GM12878 (cell line): ENCODE results near the gene NRG3. TPM values are rescaled to one million over a fixed set of nuclear protein-coding genes. Genes with fewer than 3 reads are reported as not detected.
"Not testable (repeated sequence)": the region's sequence is repeated elsewhere in the genome, so short reads cannot be mapped to it uniquely, and the experiment has no call there.

Experiments used
- ATAC-seq: fragments of 200-7000 bp; cut with Tn5 transposase; 3 replicates; pipeline ENCODE4 v1.9.1; 2020; ENCODE audit warnings: mild to moderate bottlenecking, moderate library complexity
- BruUV-seq: library from RNA; stranded (reverse); fragments of 400-500 nt; replicated peaks from 2 replicates; lab custom pipeline; 2021; lab: Mats Ljungman, UMichigan
- CTCF ChIA-PET: fragments of 300-600 bp; sonication (Branson Sonifier 250); formaldehyde crosslinking; extraction: SDS; loops from one replicate; lab custom pipeline; 2021; ENCODE audit warnings: inconsistent platforms; lab: Yijun Ruan, JAX
- POLR2A ChIA-PET: fragments of 350-600 bp; formaldehyde crosslinking; extraction: SDS; loops from one replicate; lab custom pipeline; 2021; ENCODE audit warnings: inconsistent platforms; lab: Charles Lee
- RAD21 ChIA-PET: fragments of 300-600 bp; sonication (Branson Sonifier 250); formaldehyde crosslinking; loops from one replicate; lab custom pipeline; 2023; ENCODE audit warnings: antibody characterized with exemption; ENCODE audit not compliant: unreplicated experiment; lab: Charles Lee
- SMC1A ChIA-PET: fragments of 300-600 bp; sonication (Branson Sonifier 250); formaldehyde crosslinking; loops from one replicate; lab custom pipeline; 2023; ENCODE audit not compliant: unreplicated experiment, uncharacterized antibody; lab: Charles Lee
- DNase-seq: peaks from one replicate; pipeline ENCODE4 v3.0.0-alpha.2; 2011; ENCODE audit warnings: low read depth, low spot score
- FAIRE-seq: peaks from 3 replicates; lab custom pipeline; 2011; peaks lifted over from hg19 to GRCh38; lab: Jason Lieb, UNC
- H2AFZ ChIP-seq: 2 replicates; pipeline ENCODE4 v1.6.0; 2011; ENCODE audit warnings: low read depth, low read length, control low read depth; ENCODE audit not compliant: control insufficient read depth
- H3K27ac ChIP-seq: 2 replicates; pipeline ENCODE4 v1.5.1; 2011; ENCODE audit warnings: control low read depth; ENCODE audit not compliant: control insufficient read depth, insufficient read depth
- H3K27me3 ChIP-seq, 2 experiments: replicated peaks in 1 of 2; 2 replicates each; pipeline versions ENCODE4 v1.6.0 to v1.6.1; 2011; ENCODE audit warnings: low read length in 1 of 2; ENCODE audit not compliant: control insufficient read depth in 2 of 2, insufficient read depth in 2 of 2
- H3K36me3 ChIP-seq, 2 experiments: 2 replicates each; pipeline ENCODE4 v1.5.1; 2011; ENCODE audit warnings: low read length in 1 of 2; ENCODE audit not compliant: control insufficient read depth in 2 of 2, insufficient read depth in 2 of 2
- H3K4me1 ChIP-seq: 2 replicates; pipeline ENCODE4 v1.6.1; 2011; ENCODE audit warnings: mild to moderate bottlenecking, low read length, moderate library complexity, mixed read lengths; ENCODE audit not compliant: control insufficient read depth, insufficient read depth
- H3K4me2 ChIP-seq: 2 replicates; pipeline ENCODE4 v1.6.0; 2011; ENCODE audit warnings: control low read depth; ENCODE audit not compliant: control insufficient read depth, insufficient read depth
- H3K4me3 ChIP-seq: fragments of 200-600 bp; sonication (generic); 2 replicates; pipeline ENCODE4 v1.5.1; 2016
- H3K79me2 ChIP-seq: 2 replicates; pipeline ENCODE4 v1.6.0; 2011; ENCODE audit warnings: low read length; ENCODE audit not compliant: control insufficient read depth, insufficient read depth
- H3K9ac ChIP-seq: 2 replicates; pipeline ENCODE4 v1.8.0; 2011; ENCODE audit warnings: low read length, control low read depth, mixed read lengths; ENCODE audit not compliant: control insufficient read depth, insufficient read depth
- H3K9me3 ChIP-seq: replicated peaks from 3 replicates; pipeline ENCODE4 v1.5.1; 2011; ENCODE audit warnings: mild to moderate bottlenecking, low read length; ENCODE audit not compliant: control insufficient read depth, insufficient read depth
- H4K20me1 ChIP-seq: 2 replicates; pipeline ENCODE4 v1.6.0; 2011; ENCODE audit not compliant: control insufficient read depth, insufficient read depth
- BHLHE40 ChIP-seq, 2 experiments: fragments of 450-650 bp in 1 of 2; IDR thresholded peaks; 2 replicates each; pipeline ENCODE4 v1.6.1; 2011 to 2017; ENCODE audit warnings: low read depth in 2 of 2, borderline replicate concordance in 1 of 2, improper control_type of control experiment in 1 of 2, low read length in 1 of 2, mild to moderate bottlenecking in 1 of 2
- CHD1 ChIP-seq: IDR thresholded peaks from 2 replicates; pipeline ENCODE4 v1.6.1; 2012; ENCODE audit warnings: low read depth, low read length, improper control_type of control experiment
- CREB1 ChIP-seq: IDR thresholded peaks from 2 replicates; pipeline ENCODE4 v1.6.1; 2012; ENCODE audit warnings: low read depth, mild to moderate bottlenecking, inconsistent platforms
- CREM ChIP-seq: IDR thresholded peaks from 2 replicates; pipeline ENCODE4 v1.6.1; 2014; ENCODE audit warnings: antibody characterized with exemption, low read depth
- HDGF ChIP-seq: fragments of 450-650 bp; IDR thresholded peaks from 2 replicates; pipeline ENCODE4 v1.6.1; 2016; ENCODE audit warnings: antibody characterized with exemption
- IRF4 ChIP-seq: IDR thresholded peaks from 2 replicates; pipeline ENCODE4 v1.6.1; 2011; ENCODE audit warnings: low read depth, low read length
- JUNB ChIP-seq: IDR thresholded peaks from 2 replicates; pipeline ENCODE4 v1.6.1; 2016; ENCODE audit warnings: antibody characterized with exemption, mild to moderate bottlenecking
- MEF2A ChIP-seq: IDR thresholded peaks from 2 replicates; pipeline ENCODE4 v1.6.1; 2011; ENCODE audit warnings: low read depth, mild to moderate bottlenecking, low read length, moderate library complexity; ENCODE audit not compliant: insufficient read depth
- NFIC ChIP-seq: IDR thresholded peaks from 2 replicates; pipeline ENCODE4 v1.6.1; 2012; ENCODE audit warnings: low read depth, mild to moderate bottlenecking, inconsistent platforms, low read length, moderate library complexity
- PAX8 ChIP-seq: fragments of 450-650 bp; IDR thresholded peaks from 2 replicates; pipeline ENCODE4 v1.6.1; 2017; ENCODE audit warnings: mild to moderate bottlenecking, moderate library complexity
- POLR2AphosphoS2 ChIP-seq: IDR thresholded peaks from 2 replicates; pipeline ENCODE4 v1.6.1; 2011; ENCODE audit warnings: low read depth, mild to moderate bottlenecking, low read length, improper control_type of control experiment, moderate library complexity
- RCOR1 ChIP-seq: conservative IDR thresholded peaks from 2 replicates; pipeline ENCODE4 v1.6.1; 2012; ENCODE audit warnings: low read depth, low read length, improper control_type of control experiment
- ZBTB33 ChIP-seq: fragments of 450-650 bp; IDR thresholded peaks from 2 replicates; pipeline ENCODE4 v1.6.1; 2017; ENCODE audit warnings: mild to moderate bottlenecking
- ZNF217 ChIP-seq: fragments of 450-650 bp; IDR thresholded peaks from 2 replicates; pipeline ENCODE4 v1.6.1; 2017; ENCODE audit warnings: antibody characterized with exemption, mild to moderate bottlenecking
- WGBS: methylation state at CpG from one replicate; pipeline ENCODE4 v1.1.6; 2016; ENCODE audit warnings: low lambda C conversion rate; ENCODE audit not compliant: insufficient replicate concordance, insufficient coverage; ENCODE audit errors: missing lambda C conversion rate; 5-methylcytosine and 5-hydroxymethylcytosine counted together
- in situ Hi-C: fragments of 300-500 bp; cut with MboI; formaldehyde crosslinking; loops from 9 replicates; pipeline ENCODE4 v1.14.3; 2018; ENCODE audit warnings: mixed read lengths
- intact Hi-C: fragments of 100-400 bp; cut with micrococcal nuclease; formaldehyde crosslinking; loops from one replicate; pipeline ENCODE4 v1.14.2; 2022; ENCODE audit not compliant: unreplicated experiment
- polyA plus RNA-seq, 11 experiments: library from polyadenylated mRNA; depleted of rRNA in 4 of 11; unstranded in 6 of 11; stranded (reverse) in 5 of 11; fragments of >200 nt; fragmentation: Nextera tagmentation in 4 of 11; fragmentation: Illumina TruSeq in 1 of 11; extraction: Ambion mirVana in 4 of 11; extraction: Trizol in 1 of 11; gene quantifications; 1 replicate in 1 of 11; 2 replicates in 10 of 11; pipeline versions ENCODE4 v1.2.1 to v1.2.3, GENCODE V29; 2011 to 2016; ENCODE audit warnings: inconsistent platforms in 2 of 11, missing spikeins in 2 of 11, low read depth in 1 of 11
- total RNA-seq, 4 experiments: library from RNA; depleted of rRNA in 3 of 4; stranded (reverse); fragments of >200 nt in 3 of 4; fragmentation: Illumina TruSeq in 1 of 4; extraction: Trizol in 1 of 4; gene quantifications; 2 replicates each; pipeline versions ENCODE4 v1.2.1 to v1.2.3, GENCODE V29; 2013 to 2021
- TF ChIP-seq, protein P1 (sequence below): IDR thresholded peaks from 2 replicates; pipeline ENCODE4 v1.6.1; 2012; ENCODE audit warnings: low read length, inconsistent platforms

The NRG3 gene
- total and polyA plus RNA-seq, 10 of the 15 experiments (the other 5 are each of a cell fraction or from before 2014, with no cell fraction given), result 0.03 to 0.41 (median 0.17) TPM; not detected in 3

DNA sequence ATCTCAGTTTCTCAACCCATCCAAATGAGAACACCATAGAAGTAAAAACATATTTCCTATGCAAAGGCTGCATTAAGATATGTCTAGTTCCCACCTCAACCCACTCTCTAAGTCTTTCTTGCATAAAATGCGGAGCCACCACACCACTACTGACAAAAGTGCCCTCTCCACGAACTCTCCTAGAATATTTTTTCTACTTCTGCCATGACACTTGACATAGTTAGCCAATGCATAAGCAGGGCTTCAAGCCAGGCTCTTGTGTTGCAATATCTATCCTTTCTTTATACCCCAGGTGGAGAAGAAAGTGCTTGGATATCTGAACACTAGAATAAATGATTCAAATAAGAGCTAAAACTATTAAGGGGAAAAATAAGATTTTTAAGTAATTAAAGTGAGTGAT is 465.2 kb downstream of the NRG3 start:
- Histone ChIP-seq H3K9ac (no peak overlapping the region), H3K4me3 (no peak overlapping the region), H3K4me1 (no peaks in the 10 kb centered on the region), H3K27me3 (no peaks in the 10 kb centered on the region), H4K20me1 (no peaks in the 10 kb centered on the region), H3K9me3 (no peaks in the 10 kb centered on the region), H3K27ac (no peak overlapping the region), H3K4me2 (no peak overlapping the region), H3K36me3 (no peaks in the 10 kb centered on the region), H3K79me2 (no peaks in the 10 kb centered on the region), H2AFZ (no peak overlapping the region)
- intact Hi-C loops, result no loop called here
- POLR2A ChIA-PET, result no interaction called here
- ATAC-seq (no peak), FAIRE-seq (no peak), DNase-seq (no peak)
- WGBS, result 0% methylated on average over 2 of the region's 2 CpGs
- no TSS peak for BruUV-seq
- in situ Hi-C loops, result no loop called here
- SMC1A ChIA-PET, result no interaction called here
- RAD21 ChIA-PET, result no interaction called here
- CTCF ChIA-PET, result interaction anchor here (1.0 kb wide), 1 partner anchor 14 kb away, joined by 3 read pairs; no protein-coding TSS in a partner anchor
- TF ChIP-seq CREM (no peak), CHD1 (no peak), HDGF (no peak), JUNB (no peak), IRF4 (no peak), ZNF217 (no peak), BHLHE40 (IDR thresholded peaks at IDR 0.05; ENCODE audit: borderline replicate concordance in 1 of 2, low read depth in 2 of 2, low read length in 1 of 2) (no peak), MEF2A (no peak), PAX8 (no peak), CREB1 (no peak), ZBTB33 (no peak), RCOR1 (no peak), POLR2AphosphoS2 (no peak), NFIC (no peak)
- TF ChIP-seq, protein P1, sequence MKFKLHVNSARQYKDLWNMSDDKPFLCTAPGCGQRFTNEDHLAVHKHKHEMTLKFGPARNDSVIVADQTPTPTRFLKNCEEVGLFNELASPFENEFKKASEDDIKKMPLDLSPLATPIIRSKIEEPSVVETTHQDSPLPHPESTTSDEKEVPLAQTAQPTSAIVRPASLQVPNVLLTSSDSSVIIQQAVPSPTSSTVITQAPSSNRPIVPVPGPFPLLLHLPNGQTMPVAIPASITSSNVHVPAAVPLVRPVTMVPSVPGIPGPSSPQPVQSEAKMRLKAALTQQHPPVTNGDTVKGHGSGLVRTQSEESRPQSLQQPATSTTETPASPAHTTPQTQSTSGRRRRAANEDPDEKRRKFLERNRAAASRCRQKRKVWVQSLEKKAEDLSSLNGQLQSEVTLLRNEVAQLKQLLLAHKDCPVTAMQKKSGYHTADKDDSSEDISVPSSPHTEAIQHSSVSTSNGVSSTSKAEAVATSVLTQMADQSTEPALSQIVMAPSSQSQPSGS, result no peak

DNA sequence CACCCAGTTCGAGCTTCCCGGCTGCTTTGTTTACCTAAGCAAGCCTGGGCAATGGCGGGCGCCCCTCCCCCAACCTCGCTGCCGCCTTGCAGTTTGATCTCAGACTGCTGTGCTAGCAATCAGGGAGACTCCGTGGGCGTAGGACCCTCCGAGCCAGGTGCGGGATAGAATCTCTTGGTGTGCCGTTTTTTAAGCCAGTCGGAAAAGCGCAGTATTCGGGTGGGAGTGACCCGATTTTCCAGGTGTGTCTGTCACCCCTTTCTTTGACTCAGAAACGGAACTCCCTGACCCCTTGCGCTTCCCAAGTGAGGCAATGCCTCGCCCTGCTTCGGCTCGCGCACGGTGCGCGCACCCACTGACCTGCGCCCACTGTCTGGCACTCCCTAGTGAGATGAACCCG is 474.6 kb downstream of the NRG3 start:
- intact Hi-C loops, BruUV-seq, CTCF ChIA-PET: not testable (repeated sequence)

More for the DNA sequence above, 474.6 kb downstream of the NRG3 start:
- H3K79me2 ChIP-seq, ATAC-seq, H3K4me3 ChIP-seq, SMC1A ChIA-PET, H3K4me2 ChIP-seq, FAIRE-seq, H3K9ac ChIP-seq, H2AFZ ChIP-seq, H3K27me3 ChIP-seq, RAD21 ChIA-PET, H3K9me3 ChIP-seq, DNase-seq, H3K27ac ChIP-seq, POLR2A ChIA-PET, H3K4me1 ChIP-seq, in situ Hi-C loops, H3K36me3 ChIP-seq, H4K20me1 ChIP-seq: not testable (repeated sequence)
- 45% methylated on average over 10 of the region's 26 CpGs for WGBS
